ENCODE measurements around the gene SLC40A1. TPM values are rescaled to one million over a fixed set of nuclear protein-coding genes. Genes with fewer than 3 reads are reported as not detected.
A peak's percentile ranks its signal among the peaks of the same experiment; 100 is the strongest.

The SLC40A1 gene
- total RNA-seq, 4 donors from 2014 or later: 34.8 to 227 (median 108) TPM

GRCh38 chr2:189552991-189553404 lies 27.6 kb downstream of the SLC40A1 start:
- DNase-seq (ENCODE audit: low spot score): no peak
- no peak for TF ChIP-seq CTCF (IDR thresholded peaks at IDR 0.05)
- no peak for ATAC-seq (ENCODE audit: low FRiP score)

GRCh38 chr2:189552334-189552990 lies 28.1 kb downstream of the SLC40A1 start:
- TF ChIP-seq CTCF (IDR thresholded peaks at IDR 0.05): no peak
- ATAC-seq (ENCODE audit: low FRiP score): peak; percentile 65
- DNase-seq (ENCODE audit: low spot score): no peak

GRCh38 chr2:189551808-189552207 lies 28.8 kb downstream of the SLC40A1 start:
- ATAC-seq (ENCODE audit: low FRiP score) (peak; percentile 49), DNase-seq (ENCODE audit: low spot score) (no peak)
- no peak for TF ChIP-seq CTCF (IDR thresholded peaks at IDR 0.05)

GRCh38 chr2:189549449-189549832 lies 31.1 kb downstream of the SLC40A1 start:
- no peak for DNase-seq (ENCODE audit: low spot score)
- no peak for ATAC-seq (ENCODE audit: low FRiP score)

GRCh38 chr2:189548666-189549448 lies 31.7 kb downstream of the SLC40A1 start:
- no peak for TF ChIP-seq CTCF (IDR thresholded peaks at IDR 0.05)
- DNase-seq (ENCODE audit: low spot score): no peak

More at GRCh38 chr2:189549449-189549832, 31.1 kb downstream of the SLC40A1 start:
- no peak for TF ChIP-seq CTCF (IDR thresholded peaks at IDR 0.05)

GRCh38 chr2:189545418-189545817 lies 35.2 kb downstream of the SLC40A1 start:
- TF ChIP-seq CTCF (IDR thresholded peaks at IDR 0.05): no peak
- DNase-seq (ENCODE audit: low spot score) (no peak), ATAC-seq (ENCODE audit: low FRiP score) (no peak)

More at GRCh38 chr2:189548666-189549448, 31.7 kb downstream of the SLC40A1 start:
- no peak for ATAC-seq (ENCODE audit: low FRiP score)
